HFFc6 (cell line): ENCODE data around the gene ABCB1. TPM values are rescaled to one million over a fixed set of nuclear protein-coding genes. Genes with fewer than 3 reads are reported as not detected.

Experiments
- DNase-seq: peaks from one replicate; pipeline ENCODE4 v3.0.0-alpha.2; 2018
- H3K27ac Mint-ChIP-seq: 2 replicates; pipeline ENCODE4 v1.8.0; 2020; ENCODE audit warnings: mild to moderate bottlenecking, mixed read lengths
- H3K27me3 Mint-ChIP-seq: 2 replicates; pipeline ENCODE4 v1.8.0; 2021; ENCODE audit warnings: mild to moderate bottlenecking, moderate library complexity, mixed read lengths; ENCODE audit not compliant: insufficient read depth
- H3K36me3 Mint-ChIP-seq: 2 replicates; pipeline ENCODE4 v1.8.0; 2021; ENCODE audit warnings: low read depth, mixed read lengths
- H3K4me1 Mint-ChIP-seq: 2 replicates; pipeline ENCODE4 v1.8.0; 2020; ENCODE audit warnings: low read depth, mixed read lengths
- H3K4me3 Mint-ChIP-seq: 2 replicates; pipeline ENCODE4 v1.8.0; 2020; ENCODE audit warnings: mild to moderate bottlenecking, moderate library complexity, mixed read lengths
- H3K9me3 Mint-ChIP-seq: 2 replicates; pipeline ENCODE4 v1.8.0; 2020; ENCODE audit warnings: mild to moderate bottlenecking, mixed read lengths
- CTCF ChIP-seq: fragments of 200-600 bp; sonication (generic); IDR thresholded peaks from 2 replicates; pipeline ENCODE4 v1.5.0; 2021; ENCODE audit warnings: antibody characterized with exemption, mild to moderate bottlenecking
- long read RNA-seq: library from polyadenylated mRNA; unstranded; transcript quantifications from one replicate; pipeline ENCODE4 v2.0.0, GENCODE V29; 2019
- total RNA-seq, 6 experiments: library from RNA; stranded (reverse); fragmentation: NEBNext Ultra II Directional; extraction: Animal tissue kit (Norgen Biotek cat#: 25700); gene quantifications; 2 replicates in 1 of 6; 3 replicates in 5 of 6; pipeline ENCODE4 v1.2.3, GENCODE V29; 2021

The ABCB1 gene
- 1 to 10 TPM; 4.4 to 7.4 (median 5.9) TPM for total RNA-seq
- long read RNA-seq, full-length matches to known transcripts, result 1 of 2 reads
- long read RNA-seq, partial matches to known transcripts, result 1 of 2 reads
- long read RNA-seq, other reads (novel, unspliced or antisense), result 0 of 2 reads

- Mint-ChIP-seq H3K27ac (no peak within 1 kb of the TSS), H3K9me3 (no peaks in the 10 kb centered on the region)
Measured at GRCh38 chr7:87600130-87601124, at the start of gene ABCB1. TSS of gene ABCB1 (minus strand) at chr7:87600884. CDS start at chr7:87600184, 700 bp downstream.

GRCh38 chr7:87648316-87648715 is 47.6 kb upstream of the ABCB1 start:
- Mint-ChIP-seq H3K9me3 (no peaks in the 10 kb centered on the region; the same call in 1 of the 2 replicates), H3K36me3 (no peaks in the 10 kb centered on the region), H3K27ac (no peak overlapping the region), H3K4me3 (no peak overlapping the region), H3K27me3 (no peaks in the 10 kb centered on the region), H3K4me1 (peaks cover 18% of the 10 kb centered on the region; the same call in 1 of the 2 replicates)
- TF ChIP-seq CTCF, result no peak
- no peak for DNase-seq

More at GRCh38 chr7:87600130-87601124, at the start of gene ABCB1:
- no peak for TF ChIP-seq CTCF
- Mint-ChIP-seq H3K4me1 (peaks cover 4% of the 10 kb centered on the region; the same call in 1 of the 2 replicates), H3K4me3 (peak within 1 kb of the TSS; percentile 74), H3K36me3 (no peaks in the 10 kb centered on the region), H3K27me3 (peaks cover 2% of the 10 kb centered on the region; the same call in 1 of the 2 replicates)
- DNase-seq, result no peak

- TF ChIP-seq CTCF, result no peak
- peaks cover 3% of the 10 kb centered on the region for H3K9me3 Mint-ChIP-seq
- peaks cover 12% of the 10 kb centered on the region; the same call in 1 of the 2 replicates for H3K4me1 Mint-ChIP-seq
- DNase-seq, result no peak
- no peaks in the 10 kb centered on the region for H3K27me3 Mint-ChIP-seq
- no peak overlapping the region for H3K27ac Mint-ChIP-seq
- H3K36me3 Mint-ChIP-seq, result no peaks in the 10 kb centered on the region
- H3K4me3 Mint-ChIP-seq, result peak overlapping the region; percentile 1; the same call in 1 of the 2 replicates
Measured at GRCh38 chr7:87645446-87645845, 44.8 kb upstream of the ABCB1 start.

- H3K4me3 Mint-ChIP-seq, result no peak overlapping the region
- no peak for TF ChIP-seq CTCF
- no peaks in the 10 kb centered on the region for H3K27me3 Mint-ChIP-seq
- H3K36me3 Mint-ChIP-seq, result peaks cover 9% of the 10 kb centered on the region
- no peak overlapping the region for H3K27ac Mint-ChIP-seq
- no peaks in the 10 kb centered on the region for H3K4me1 Mint-ChIP-seq
- H3K9me3 Mint-ChIP-seq, result peaks cover 10% of the 10 kb centered on the region; the same call in 1 of the 2 replicates
- DNase-seq, result no peak
Measured at GRCh38 chr7:87635921-87636320, 35.2 kb upstream of the ABCB1 start.

GRCh38 chr7:87628780-87629569 is 28.3 kb upstream of the ABCB1 start:
- peaks cover 12% of the 10 kb centered on the region for H3K9me3 Mint-ChIP-seq
- H3K4me1 Mint-ChIP-seq, result no peaks in the 10 kb centered on the region
- H3K36me3 Mint-ChIP-seq, result peaks cover 4% of the 10 kb centered on the region; the same call in 1 of the 2 replicates
- peak overlapping the region; percentile 57; the same call in 1 of the 2 replicates for H3K4me3 Mint-ChIP-seq
- no peaks in the 10 kb centered on the region; the same call in 1 of the 2 replicates for H3K27me3 Mint-ChIP-seq
- H3K27ac Mint-ChIP-seq, result no peak overlapping the region
- no peak for DNase-seq
- no peak for TF ChIP-seq CTCF
